Right atrium auricular region (tissue), 2 donors: ENCODE measurements around the gene PRAC2. TPM values are rescaled to one million over a fixed set of nuclear protein-coding genes. Genes with fewer than 3 reads are reported as not detected.

Experiments
- DNase-seq: peaks from one replicate; pipeline ENCODE4 v3.0.0-alpha.2; 2019; ENCODE audit warnings: low spot score
- H3K27ac ChIP-seq, 2 donors: fragments of 200-600 bp; sonication (generic); 1 replicate in 1 of 2; 2 replicates in 1 of 2; pipeline ENCODE4 v1.5.1; 2016 to 2019
- H3K27me3 ChIP-seq, 2 donors: fragments of 200-600 bp; sonication (generic); one replicate each; pipeline versions ENCODE4 v1.5.1 to v1.6.0; 2017 to 2019
- H3K36me3 ChIP-seq: fragments of 200-600 bp; sonication (generic); one replicate; pipeline ENCODE4 v1.5.1; 2016
- H3K4me1 ChIP-seq, 2 donors: fragments of 200-600 bp; sonication (generic); one replicate each; pipeline versions ENCODE4 v1.5.1 to v1.6.0; 2017 to 2019
- H3K4me3 ChIP-seq, 2 donors: fragments of 200-600 bp; sonication (generic); 1 replicate in 1 of 2; 2 replicates in 1 of 2; pipeline ENCODE4 v1.5.1; 2017 to 2019; ENCODE audit warnings: mild to moderate bottlenecking in 1 of 2, moderate library complexity in 1 of 2
- H3K9me3 ChIP-seq, 2 donors: fragments of 200-600 bp; sonication (generic); one replicate each; pipeline ENCODE4 v1.5.1; 2019
- total RNA-seq, 2 donors: library from RNA; depleted of rRNA; stranded (reverse); fragments of >200 nt; gene quantifications; one replicate each; pipeline ENCODE4 v1.1.0, GENCODE V29; 2016
- TF ChIP-seq, protein P1 (sequence below), 2 donors: fragments of 200-600 bp; sonication (generic); IDR thresholded peaks; one replicate each; pipeline ENCODE4 v1.5.1; 2019; ENCODE audit warnings: antibody characterized with exemption in 2 of 2

PRAC2 gene
- total RNA-seq: not detected

DNA sequence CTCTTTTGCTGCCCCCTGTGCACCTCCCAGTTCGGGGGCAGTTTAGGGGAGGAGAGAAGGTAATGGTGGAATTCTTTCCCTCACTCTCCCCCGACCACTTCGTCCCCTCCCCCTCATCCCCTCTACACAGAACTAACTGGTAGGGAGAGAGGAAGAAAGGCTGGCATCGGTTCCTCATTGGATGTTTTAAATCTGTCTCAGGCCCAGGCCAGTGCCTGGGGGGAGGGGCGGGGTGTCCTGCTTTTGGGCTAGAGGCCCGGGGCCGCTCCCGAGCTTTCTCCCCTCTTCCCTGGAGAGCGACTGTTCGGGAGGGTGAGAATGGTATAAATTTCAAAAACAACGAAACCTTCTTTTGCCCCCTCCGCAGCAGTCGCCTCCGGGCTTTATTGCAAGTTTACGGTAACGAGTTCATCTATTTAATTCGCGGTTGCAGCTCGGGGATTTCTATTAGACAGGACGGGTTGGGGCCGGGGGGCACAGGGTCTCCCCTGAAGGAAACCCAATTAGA is at the start of gene PRAC2:
TSS of gene PRAC2 (plus strand) at position 271 of the 508 bp plus-strand sequence. CDS start 1,226 bp downstream, outside the sequence.
- H3K36me3 ChIP-seq: no peaks in the 10 kb centered on the region
- no peak within 1 kb of the TSS for H3K4me3 ChIP-seq
- peaks cover 0 to 38% of the 10 kb centered on the region in 2 donors for H3K4me1 ChIP-seq
- no peak for DNase-seq
- TF ChIP-seq, protein P1, sequence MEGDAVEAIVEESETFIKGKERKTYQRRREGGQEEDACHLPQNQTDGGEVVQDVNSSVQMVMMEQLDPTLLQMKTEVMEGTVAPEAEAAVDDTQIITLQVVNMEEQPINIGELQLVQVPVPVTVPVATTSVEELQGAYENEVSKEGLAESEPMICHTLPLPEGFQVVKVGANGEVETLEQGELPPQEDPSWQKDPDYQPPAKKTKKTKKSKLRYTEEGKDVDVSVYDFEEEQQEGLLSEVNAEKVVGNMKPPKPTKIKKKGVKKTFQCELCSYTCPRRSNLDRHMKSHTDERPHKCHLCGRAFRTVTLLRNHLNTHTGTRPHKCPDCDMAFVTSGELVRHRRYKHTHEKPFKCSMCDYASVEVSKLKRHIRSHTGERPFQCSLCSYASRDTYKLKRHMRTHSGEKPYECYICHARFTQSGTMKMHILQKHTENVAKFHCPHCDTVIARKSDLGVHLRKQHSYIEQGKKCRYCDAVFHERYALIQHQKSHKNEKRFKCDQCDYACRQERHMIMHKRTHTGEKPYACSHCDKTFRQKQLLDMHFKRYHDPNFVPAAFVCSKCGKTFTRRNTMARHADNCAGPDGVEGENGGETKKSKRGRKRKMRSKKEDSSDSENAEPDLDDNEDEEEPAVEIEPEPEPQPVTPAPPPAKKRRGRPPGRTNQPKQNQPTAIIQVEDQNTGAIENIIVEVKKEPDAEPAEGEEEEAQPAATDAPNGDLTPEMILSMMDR (IDR thresholded peaks at IDR 0.05): no peak
- H3K9me3 ChIP-seq: no peaks in the 10 kb centered on the region
- peaks cover 77 to 93% of the 10 kb centered on the region in 2 donors for H3K27me3 ChIP-seq
- H3K27ac ChIP-seq: no peak within 1 kb of the TSS

DNA sequence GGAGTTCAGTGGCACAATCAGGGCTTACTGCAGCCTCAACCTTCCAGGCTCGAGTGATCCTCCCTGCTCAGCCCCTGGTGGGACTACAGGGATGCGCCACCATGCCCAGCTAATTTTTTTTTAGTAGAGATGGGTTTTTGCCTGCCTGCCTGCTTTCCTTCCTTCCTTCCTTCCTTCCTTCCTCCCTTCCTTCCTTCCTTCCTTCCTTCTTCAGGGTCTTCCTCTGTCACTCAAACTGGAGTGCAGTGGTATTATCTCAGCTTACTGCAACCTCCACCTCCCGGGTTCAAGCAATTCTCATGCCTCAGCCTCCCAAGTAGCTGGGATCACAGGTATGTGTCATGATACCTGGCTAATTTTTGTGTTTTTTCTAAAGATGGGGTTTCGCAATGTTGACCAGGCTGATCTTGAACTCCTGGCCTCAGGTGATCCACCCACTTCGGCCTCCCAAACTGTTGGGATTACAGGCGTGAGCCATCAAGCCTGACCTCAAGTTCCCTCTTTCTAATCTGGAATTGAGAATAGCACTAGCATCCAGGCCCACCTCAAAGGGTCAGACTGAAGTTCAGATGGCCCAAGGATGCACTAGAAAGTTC is 45.9 kb upstream of the PRAC2 start:
- Histone ChIP-seq H3K4me3 (no peak overlapping the region), H3K36me3 (no peaks in the 10 kb centered on the region), H3K27ac (no peak overlapping the region), H3K27me3 (no peaks in the 10 kb centered on the region), H3K4me1 (peaks cover 0 to 5% of the 10 kb centered on the region in 2 donors), H3K9me3 (no peaks in the 10 kb centered on the region)
- TF ChIP-seq, protein P1 (IDR thresholded peaks at IDR 0.05): no peak
- no peak for DNase-seq

DNA sequence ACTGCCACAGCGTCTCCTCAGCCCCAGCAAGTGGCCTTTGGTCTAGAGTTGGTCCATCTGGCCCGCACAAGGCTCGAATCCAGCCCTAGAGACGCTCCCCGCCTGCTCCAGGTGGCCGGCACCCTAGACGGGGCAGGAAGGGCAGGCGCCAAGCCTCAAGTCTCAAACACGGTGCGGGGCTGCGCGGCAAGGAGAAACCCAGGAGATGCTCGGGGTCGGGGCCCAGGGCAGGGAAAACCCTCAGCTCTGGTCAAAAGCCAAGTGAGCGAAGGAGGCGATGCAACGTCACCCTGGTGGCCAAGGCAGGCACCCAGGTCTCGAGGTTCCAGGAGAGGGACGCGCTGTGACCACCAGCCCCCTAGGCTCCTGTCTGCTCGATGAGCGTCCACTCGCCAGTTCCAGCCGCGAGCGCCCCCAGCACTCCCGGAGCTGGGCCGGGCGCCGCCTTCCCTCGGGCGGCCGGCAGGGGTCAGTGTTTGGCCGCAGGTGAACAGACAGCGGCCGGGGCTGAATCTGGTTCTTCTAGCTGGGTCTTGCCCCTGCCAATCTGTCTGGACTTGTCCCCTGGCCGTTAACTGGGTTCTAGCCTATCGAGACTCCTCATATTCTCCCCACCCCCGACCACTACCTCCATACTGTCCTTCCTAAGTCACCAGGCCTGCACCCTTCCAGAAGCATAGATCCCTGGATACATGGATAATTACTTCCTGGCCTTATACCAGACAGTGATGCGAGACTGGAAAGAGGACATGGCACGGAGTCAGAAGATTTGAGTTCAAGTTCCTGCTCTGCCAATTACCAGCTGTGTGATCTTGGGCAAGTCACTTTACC is 44.6 kb upstream of the PRAC2 start:
- H3K36me3 ChIP-seq: no peaks in the 10 kb centered on the region
- no peak overlapping the region for H3K27ac ChIP-seq
- H3K27me3 ChIP-seq: no peaks in the 10 kb centered on the region
- H3K9me3 ChIP-seq: no peaks in the 10 kb centered on the region
- peak; percentile 58 for DNase-seq
- peaks cover 0 to 4% of the 10 kb centered on the region in 2 donors for H3K4me1 ChIP-seq
- TF ChIP-seq, protein P1 (IDR thresholded peaks at IDR 0.05): peak; percentile 74 to 93
- H3K4me3 ChIP-seq: no peak overlapping the region

DNA sequence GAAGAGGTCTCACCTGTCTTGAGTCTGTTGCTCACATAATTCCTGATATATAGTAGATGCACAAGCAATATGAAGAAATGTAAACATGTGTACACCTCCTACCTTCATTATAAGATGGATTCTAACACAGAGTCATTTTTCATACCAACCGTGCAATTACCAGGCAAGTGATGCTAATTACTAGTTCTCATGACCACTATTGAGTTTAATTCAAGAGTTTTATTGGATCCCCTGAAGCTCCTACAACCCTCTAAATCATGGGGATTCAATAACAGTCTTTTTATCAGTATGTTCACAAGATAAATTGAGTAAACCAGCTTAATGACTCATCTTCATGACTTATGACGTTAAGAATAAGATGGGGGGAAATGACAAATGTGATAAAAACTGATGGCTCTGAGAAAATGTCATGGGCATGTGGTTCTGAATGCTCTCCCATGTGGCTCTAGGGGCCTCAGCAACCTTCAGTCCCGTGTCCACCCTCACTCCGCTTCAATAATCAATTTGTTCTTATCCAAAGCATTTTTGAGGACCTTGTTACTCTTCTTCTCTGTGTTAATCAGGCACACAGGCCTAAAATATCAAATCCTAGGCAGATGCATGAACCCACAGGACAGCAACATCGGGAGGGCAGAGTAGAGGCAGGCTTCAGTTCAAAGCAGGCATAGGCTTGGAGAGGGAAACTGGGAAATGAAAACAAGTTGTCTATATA is 43.4 kb upstream of the PRAC2 start:
- no peak overlapping the region for H3K4me3 ChIP-seq
- H3K27ac ChIP-seq: no peak overlapping the region
- DNase-seq: no peak
- TF ChIP-seq, protein P1 (IDR thresholded peaks at IDR 0.05): no peak
- H3K27me3 ChIP-seq: no peaks in the 10 kb centered on the region
- H3K4me1 ChIP-seq: peaks cover 0 to 4% of the 10 kb centered on the region in 2 donors
- H3K36me3 ChIP-seq: no peaks in the 10 kb centered on the region
- H3K9me3 ChIP-seq: no peaks in the 10 kb centered on the region

DNA sequence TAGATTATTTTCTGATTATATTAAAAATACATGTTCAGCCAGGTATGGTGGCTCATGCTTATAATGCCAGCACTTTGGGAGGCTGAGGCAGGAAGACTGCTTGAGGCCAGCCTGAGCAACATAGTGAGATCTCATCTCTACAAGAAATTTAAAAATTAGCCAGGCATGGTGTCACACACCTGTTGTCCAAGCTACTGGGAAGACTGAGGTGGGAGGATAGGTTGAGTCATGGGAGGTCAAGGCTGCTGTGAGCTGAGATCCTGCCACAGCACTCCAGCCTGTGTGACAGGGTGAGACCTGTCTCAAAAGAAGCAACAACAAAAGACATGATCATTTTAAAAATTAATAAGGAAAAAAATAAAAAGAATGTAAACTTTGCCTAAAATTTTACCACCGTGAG is 41.4 kb upstream of the PRAC2 start:
- Histone ChIP-seq H3K4me1 (peaks cover 0 to 4% of the 10 kb centered on the region in 2 donors), H3K4me3 (no peak overlapping the region), H3K36me3 (no peaks in the 10 kb centered on the region), H3K27me3 (no peaks in the 10 kb centered on the region), H3K27ac (no peak overlapping the region), H3K9me3 (no peaks in the 10 kb centered on the region)
- DNase-seq: no peak
- TF ChIP-seq, protein P1 (IDR thresholded peaks at IDR 0.05): no peak
